ENCODE results near the gene CASP5. TPM values are rescaled to one million over a fixed set of nuclear protein-coding genes. Genes with fewer than 3 reads are reported as not detected.
"Not testable (repeated sequence)": the region's sequence is repeated elsewhere in the genome, so short reads cannot be mapped to it uniquely, and the experiment has no call there.

Gene CASP5
- polyA plus RNA-seq, 4 donors = not detected

DNA sequence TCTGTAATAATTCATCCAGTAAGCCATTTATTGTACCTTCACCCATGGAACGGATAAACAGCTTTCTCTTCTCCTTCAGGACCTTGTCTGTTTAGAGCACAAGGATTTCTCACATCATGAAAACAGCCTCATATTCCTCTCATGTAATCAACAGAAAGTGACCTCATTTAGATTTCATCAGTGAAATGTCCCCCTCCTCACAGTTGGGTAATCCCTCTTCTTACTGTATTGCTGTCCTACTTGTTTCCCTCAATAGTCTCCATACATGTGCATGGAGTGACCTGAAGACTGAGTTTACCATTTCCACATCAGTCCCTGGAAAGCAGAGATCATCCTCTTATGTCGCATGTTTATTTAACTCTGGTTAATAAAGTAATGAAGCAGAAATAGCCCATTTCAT, 11.4 kb upstream of the CASP5 start:
- not testable (repeated sequence) for DNase-seq (ENCODE audit: low read depth in 4 of 4, low spot score in 2 of 4)

DNA sequence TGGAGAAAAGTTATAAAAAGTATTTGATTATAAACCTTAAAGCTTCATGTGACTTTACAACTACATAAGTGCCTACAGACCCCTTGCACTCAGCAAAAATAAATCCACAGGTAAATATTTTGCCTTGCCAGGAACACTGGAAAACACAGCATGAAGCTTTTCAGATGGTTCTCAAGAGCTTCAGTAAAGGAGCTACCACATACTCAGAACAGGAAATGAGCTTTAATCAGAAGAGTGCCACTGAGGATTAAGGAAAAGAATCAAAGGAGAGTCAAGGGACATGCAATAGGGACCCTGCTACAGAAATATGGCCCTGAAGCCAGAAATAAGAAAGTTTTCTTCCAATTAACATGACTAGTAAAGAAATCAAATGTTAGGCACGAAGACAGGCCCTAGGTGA, 10.8 kb upstream of the CASP5 start:
- DNase-seq (ENCODE audit: low read depth in 4 of 4, low spot score in 2 of 4) = no peak

DNA sequence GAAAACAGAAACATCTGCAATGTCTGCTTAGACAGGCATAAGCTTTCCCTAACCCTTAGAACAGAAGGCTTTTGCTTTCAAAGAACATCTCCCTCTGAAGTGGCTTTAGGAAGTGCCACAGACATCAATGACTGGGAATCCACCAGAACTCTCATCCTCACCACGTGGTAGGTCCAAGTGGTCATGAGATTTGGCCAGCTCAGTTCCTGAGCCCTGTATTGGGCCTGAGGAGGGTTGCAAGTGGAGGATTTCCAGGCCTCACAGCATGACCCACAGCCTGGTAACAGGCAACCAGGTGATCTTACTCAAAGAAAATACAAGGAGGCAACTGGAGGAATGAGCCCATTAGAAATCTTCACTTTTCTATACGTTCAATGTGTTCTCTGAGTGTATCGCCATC, 10.4 kb upstream of the CASP5 start:
- DNase-seq (ENCODE audit: low read depth in 4 of 4, low spot score in 2 of 4) = no peak

- DNase-seq (ENCODE audit: low read depth in 4 of 4, low spot score in 2 of 4) = no peak
Measured at GRCh38 chr11:105032495-105032894, 9.5 kb upstream of the CASP5 start.

DNA sequence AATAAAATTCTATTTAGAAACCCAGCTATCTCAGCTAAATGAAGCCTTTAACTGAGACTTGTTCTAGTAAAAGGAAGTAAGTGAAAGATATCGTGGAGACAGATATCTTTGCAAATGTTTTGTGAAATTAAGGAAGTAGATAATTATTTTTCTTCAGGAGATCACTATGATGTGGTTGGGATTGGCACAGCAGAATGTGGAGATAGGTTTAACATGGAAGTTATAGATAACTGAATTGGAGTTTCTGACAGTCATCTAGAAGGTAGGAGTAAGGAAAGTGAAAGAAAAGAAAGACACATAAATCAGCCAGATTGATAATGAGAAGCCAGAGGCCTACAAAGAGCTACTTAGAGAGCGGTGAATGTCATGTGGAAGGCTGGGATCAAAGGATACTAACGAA, 4.7 kb upstream of the CASP5 start:
- no peak for DNase-seq (ENCODE audit: low read depth in 4 of 4, low spot score in 2 of 4)

DNA sequence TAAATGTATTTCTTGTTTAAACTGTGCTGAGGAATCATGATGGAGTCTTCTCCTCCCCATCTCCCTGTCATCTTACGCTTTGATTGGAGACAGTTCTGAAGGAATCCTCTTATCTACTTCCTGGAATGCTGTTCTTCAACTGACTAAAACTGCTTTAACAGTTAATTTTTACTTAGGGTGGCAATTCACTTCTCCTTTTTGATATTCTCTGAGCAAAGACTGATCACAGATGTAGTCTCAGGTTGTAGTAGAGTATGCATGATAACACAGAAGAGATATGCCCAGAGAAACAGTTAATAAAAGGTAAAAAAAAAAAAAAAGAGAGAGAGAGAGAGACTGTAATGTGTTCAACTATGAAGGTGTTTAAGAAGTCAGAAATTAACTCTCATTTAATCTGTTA, 1.4 kb upstream of the CASP5 start:
- no peak for DNase-seq (ENCODE audit: low read depth in 4 of 4, low spot score in 2 of 4)

GRCh38 chr11:105022527-105022926, 441 bp downstream of the CASP5 start:
- DNase-seq (ENCODE audit: low read depth in 4 of 4, low spot score in 2 of 4) = no peak

GRCh38 chr11:105007463-105007862, 15.5 kb downstream of the CASP5 start:
- DNase-seq (ENCODE audit: low read depth in 4 of 4, low spot score in 2 of 4) = no peak

GRCh38 chr11:105005451-105005845, 17.5 kb downstream of the CASP5 start:
- no peak for DNase-seq (ENCODE audit: low read depth in 4 of 4, low spot score in 2 of 4)

DNA sequence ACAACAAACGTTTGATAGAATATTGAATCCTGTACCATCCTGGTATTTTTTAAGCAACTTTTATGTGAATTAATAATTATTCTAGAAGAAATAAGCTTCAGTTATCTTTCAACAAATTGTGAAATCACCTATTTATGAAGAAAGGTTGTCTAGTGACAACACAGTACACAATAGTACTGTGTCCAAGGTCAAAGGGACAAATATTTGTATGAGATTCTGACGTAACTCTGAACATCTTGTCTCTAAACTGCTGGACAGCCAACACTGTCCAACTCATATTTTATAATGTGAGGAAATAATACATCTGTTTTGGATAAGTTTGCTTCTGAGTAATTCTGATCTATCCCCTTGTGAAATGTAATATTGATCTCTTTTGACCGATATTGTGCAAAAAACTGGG, 18.9 kb downstream of the CASP5 start:
- DNase-seq (ENCODE audit: low read depth in 4 of 4, low spot score in 2 of 4) = no peak

- no peak for DNase-seq (ENCODE audit: low read depth in 4 of 4, low spot score in 2 of 4)
Measured at GRCh38 chr11:105003151-105003550, 19.8 kb downstream of the CASP5 start.

- DNase-seq (ENCODE audit: low read depth in 4 of 4, low spot score in 2 of 4) = no peak
Measured at GRCh38 chr11:105000797-105001196, 22.2 kb downstream of the CASP5 start.

DNA sequence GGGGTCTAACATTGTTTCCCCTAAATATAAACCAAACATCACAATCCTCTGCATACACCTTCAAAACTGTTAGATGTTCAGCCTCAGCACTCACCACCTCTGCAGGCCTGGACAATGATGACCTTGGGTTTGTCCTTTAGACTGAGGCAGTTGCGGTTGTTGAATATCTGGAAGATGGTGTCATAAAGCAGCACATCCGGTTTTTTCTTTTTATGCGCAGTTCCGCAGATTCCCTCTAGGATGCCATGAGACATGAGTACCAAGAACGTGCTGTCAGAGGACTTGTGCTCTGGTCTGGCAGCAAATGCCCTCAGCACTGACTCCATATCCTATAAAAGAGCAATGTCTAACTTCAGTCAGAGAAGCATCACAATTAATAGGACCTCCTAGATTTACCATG, 22.8 kb downstream of the CASP5 start:
- no peak for DNase-seq (ENCODE audit: low read depth in 4 of 4, low spot score in 2 of 4)

DNA sequence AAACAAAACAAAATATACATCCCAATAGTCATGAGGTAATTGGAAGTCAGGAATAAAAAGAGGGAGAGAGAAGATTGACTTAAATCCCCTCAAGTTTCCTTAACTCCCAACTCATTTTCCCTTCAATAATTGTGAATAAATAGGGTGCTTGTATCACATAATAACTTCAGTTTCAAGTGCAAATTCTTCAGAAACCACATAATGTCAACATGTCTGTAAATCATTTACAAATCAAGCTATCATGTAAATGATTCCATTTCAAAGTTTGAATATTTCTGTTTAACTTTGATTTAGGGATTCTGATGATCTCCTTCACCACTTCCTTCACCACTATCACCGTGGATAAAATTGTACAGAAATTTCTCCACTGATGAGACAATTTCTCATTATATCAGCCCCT, 23.2 kb downstream of the CASP5 start:
- DNase-seq (ENCODE audit: low read depth in 4 of 4, low spot score in 2 of 4) = no peak

DNA sequence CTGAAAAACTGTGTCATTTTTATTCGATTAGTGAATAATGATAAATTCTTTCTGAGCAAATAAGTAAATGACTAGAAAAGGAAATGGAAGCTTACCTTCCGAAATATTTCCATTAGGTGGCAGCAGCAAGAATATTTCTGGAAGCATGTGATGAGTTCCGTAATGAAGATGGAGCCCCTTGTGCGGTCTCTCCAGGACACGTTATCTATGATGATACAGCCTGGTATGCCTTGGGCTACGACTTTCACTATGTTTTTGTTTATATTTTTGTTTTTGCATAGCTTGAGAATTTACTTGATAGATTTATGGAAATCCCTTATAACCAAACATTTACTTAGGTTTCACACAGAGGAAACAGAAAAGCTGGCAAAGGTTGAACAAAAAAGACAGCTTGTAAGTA, 25.7 kb downstream of the CASP5 start:
- no peak for DNase-seq (ENCODE audit: low read depth in 4 of 4, low spot score in 2 of 4)

DNA sequence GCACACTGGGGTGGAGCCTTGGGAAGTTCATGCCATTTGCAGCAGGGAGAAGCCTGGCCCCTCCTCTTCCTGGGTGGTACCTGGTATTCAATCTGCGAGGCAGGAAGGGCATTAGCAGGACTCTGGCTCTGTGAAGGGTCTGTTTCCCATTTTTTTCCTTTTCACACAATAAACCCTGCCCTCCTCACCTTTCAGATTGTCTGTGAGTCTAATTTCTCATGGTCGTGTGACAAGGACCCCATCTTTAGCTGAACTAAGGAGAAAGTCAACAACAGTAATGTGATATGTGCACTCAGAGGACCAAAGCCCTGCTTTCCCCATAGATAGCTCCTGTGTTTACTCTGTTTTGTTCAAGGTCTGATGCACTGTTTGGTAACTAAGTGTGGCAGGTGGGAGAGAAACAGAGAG, 28.0 kb downstream of the CASP5 start:
- peak in 1 of 4 donors; percentile 0 for DNase-seq (ENCODE audit: low read depth in 4 of 4, low spot score in 2 of 4)

- no peak for DNase-seq (ENCODE audit: low read depth in 4 of 4, low spot score in 2 of 4)
Measured at GRCh38 chr11:104992781-104993180, 30.2 kb downstream of the CASP5 start.

GRCh38 chr11:104991994-104992393, 31.0 kb downstream of the CASP5 start:
- no peak for DNase-seq (ENCODE audit: low read depth in 4 of 4, low spot score in 2 of 4)

DNA sequence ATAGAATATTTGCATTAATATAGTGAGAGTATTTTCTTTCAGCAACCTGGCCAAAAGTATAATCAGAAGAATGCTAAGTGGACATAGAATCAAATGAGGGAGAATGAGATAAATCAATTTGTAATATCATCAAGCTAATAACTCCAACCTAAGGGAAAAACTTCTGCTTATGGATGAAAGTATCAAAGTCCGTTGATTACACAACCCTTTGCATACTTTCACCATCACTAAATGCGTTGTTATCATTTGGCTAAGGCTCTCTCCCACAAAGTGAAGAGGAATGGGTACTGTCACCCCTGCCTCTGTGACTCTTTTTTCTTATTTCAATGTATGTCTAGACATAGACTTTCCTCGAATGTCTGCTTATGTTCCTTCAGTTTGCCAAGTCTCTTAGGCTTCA, 38.2 kb downstream of the CASP5 start:
- DNase-seq (ENCODE audit: low read depth in 4 of 4, low spot score in 2 of 4) = no peak

DNA sequence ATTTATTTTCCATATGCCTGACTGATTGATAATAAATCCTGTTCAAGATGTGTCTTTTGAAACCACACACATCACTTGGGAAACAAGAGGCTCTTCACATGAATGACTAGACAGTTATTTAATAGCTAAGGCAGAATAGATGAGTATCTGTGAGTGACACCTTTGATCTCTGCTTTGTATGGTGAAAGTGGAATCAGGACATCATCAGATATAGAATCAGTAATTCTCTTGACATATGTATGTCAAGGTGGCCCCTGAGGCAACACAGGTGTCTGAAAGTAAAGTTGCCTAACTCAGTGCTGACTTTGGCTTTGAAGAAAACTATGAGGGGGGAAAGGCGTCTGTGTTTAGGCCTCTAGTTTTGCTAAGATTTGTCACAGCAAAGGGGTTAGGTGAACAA, 43.1 kb downstream of the CASP5 start:
- DNase-seq (ENCODE audit: low read depth in 4 of 4, low spot score in 2 of 4) = no peak

- no peak for DNase-seq (ENCODE audit: low read depth in 4 of 4, low spot score in 2 of 4)
Measured at GRCh38 chr11:104973616-104974015, 49.4 kb downstream of the CASP5 start.

GRCh38 chr11:104972924-104973323, 50.0 kb downstream of the CASP5 start:
- DNase-seq (ENCODE audit: low read depth in 4 of 4, low spot score in 2 of 4) = not testable (repeated sequence)

DNA sequence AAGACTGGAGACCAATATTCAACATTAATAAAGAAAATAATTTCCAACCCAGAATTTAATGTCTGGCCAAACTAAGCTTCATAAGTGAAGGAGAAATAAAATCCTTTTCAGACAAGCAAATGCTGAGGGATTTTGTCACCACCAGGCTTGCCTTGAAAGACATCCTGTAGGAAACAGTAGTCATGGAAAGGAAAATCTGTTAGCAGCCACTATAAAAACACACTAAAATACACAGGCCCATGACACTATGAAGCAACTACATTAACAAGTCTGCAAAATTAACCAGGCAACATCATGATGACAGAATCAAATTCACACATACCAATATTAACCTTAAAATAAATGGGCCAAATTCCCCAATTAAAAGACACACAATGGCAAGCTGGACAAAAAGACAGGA, 52.2 kb downstream of the CASP5 start:
- no peak for DNase-seq (ENCODE audit: low read depth in 4 of 4, low spot score in 2 of 4)

Data from left renal cortex interstitium (tissue), 4 donors.